NCI-H2107 (cell line): ENCODE results near the gene CXCR5.

Experiments
- DNase-seq: peaks from one replicate; lab custom pipeline; 2025; lab: John Stamatoyannopoulos, UW

CXCR5 gene

GRCh38 chr11:118899296-118899688 lies 15.6 kb downstream of the CXCR5 start:
- no peak for DNase-seq

GRCh38 chr11:118899706-118900360 lies 16.1 kb downstream of the CXCR5 start:
- DNase-seq, result no peak

- no peak for DNase-seq
Observed at GRCh38 chr11:118900535-118901384, 17.1 kb downstream of the CXCR5 start.

GRCh38 chr11:118901494-118902335 lies 18.0 kb downstream of the CXCR5 start:
- DNase-seq, result no peak

GRCh38 chr11:118902336-118903203 lies 18.9 kb downstream of the CXCR5 start:
- DNase-seq, result no peak

- no peak for DNase-seq
Observed at GRCh38 chr11:118903204-118904015, 19.7 kb downstream of the CXCR5 start.

- DNase-seq, result peak; percentile 68
Observed at GRCh38 chr11:118907051-118908042, 23.7 kb downstream of the CXCR5 start.

GRCh38 chr11:118908264-118908663 lies 24.6 kb downstream of the CXCR5 start:
- DNase-seq, result no peak

GRCh38 chr11:118908901-118909618 lies 25.4 kb downstream of the CXCR5 start:
- no peak for DNase-seq

GRCh38 chr11:118909619-118910308 lies 26.1 kb downstream of the CXCR5 start:
- no peak for DNase-seq

GRCh38 chr11:118910309-118911112 lies 26.8 kb downstream of the CXCR5 start:
- peak; percentile 40 for DNase-seq

GRCh38 chr11:118911113-118911879 lies 27.6 kb downstream of the CXCR5 start:
- DNase-seq, result no peak

GRCh38 chr11:118911880-118912741 lies 28.4 kb downstream of the CXCR5 start:
- DNase-seq, result no peak

- DNase-seq, result no peak
Observed at GRCh38 chr11:118912742-118913410, 29.2 kb downstream of the CXCR5 start.
